ENCODE measurements around the gene SULT2B1.

DNA sequence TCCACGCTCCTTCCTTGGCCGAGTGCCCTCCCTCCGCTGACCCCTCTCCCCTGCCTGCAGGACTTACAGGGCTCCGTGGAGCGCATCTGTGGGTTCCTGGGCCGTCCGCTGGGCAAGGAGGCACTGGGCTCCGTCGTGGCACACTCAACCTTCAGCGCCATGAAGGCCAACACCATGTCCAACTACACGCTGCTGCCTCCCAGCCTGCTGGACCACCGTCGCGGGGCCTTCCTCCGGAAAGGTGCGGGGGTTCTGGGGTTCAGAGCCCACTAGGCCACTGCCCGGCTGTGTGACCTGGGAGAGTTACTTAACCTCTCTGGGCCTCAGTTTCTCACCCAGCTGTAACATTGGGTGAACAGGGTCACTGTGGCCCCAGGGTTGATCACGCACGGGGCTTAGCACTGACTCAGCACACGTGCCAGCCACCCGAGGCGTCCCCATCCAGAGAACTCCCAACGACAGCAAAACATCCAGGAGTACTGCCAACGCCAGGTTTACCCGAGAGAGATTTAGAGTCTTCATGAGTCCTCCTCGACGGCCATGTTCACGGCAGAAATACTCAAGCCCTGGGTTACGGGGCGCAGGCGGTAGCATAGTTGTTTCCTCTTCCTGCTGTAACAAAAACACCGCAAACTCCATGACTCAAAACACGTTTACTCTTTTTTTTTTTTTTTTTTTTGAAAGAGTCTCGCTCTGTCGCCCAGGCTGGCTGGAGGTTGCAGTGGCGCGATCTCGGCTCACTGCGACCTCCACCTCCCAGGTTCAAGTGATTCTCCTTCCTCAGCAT lies 44.9 kb downstream of the SULT2B1 start:
- TF ChIP-seq GATA2 (IDR thresholded peaks at IDR 0.05; ENCODE audit: low read depth, low read length) (no peak), GATA3 (IDR thresholded peaks at IDR 0.05; ENCODE audit: low read depth, low read length) (no peak)

Data from SH-SY5Y (cell line).